ENCODE measurements around the gene ZNF625.
A peak's percentile ranks its signal among the peaks of the same experiment; 100 is the strongest.

Gene ZNF625

DNA sequence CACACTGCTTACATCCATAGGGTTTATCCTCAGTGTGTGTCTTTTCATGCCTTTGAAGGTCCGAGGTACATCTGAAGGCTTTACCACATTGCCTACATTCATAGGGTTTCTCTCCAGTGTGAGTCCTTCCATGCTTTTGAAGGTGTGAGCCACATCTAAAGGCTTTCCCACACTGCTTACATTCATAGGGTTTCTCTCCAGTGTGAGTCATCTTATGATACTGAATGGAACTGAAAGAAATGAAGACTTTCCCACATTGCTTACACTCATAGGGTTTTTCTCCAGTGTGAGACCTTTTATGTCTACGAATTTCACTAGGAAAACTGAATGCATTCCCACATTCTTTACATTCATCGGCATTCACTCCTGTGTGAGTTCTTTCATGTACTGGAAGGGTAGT is 23.5 kb downstream of the ZNF625 start:
- TF ChIP-seq, protein P1, sequence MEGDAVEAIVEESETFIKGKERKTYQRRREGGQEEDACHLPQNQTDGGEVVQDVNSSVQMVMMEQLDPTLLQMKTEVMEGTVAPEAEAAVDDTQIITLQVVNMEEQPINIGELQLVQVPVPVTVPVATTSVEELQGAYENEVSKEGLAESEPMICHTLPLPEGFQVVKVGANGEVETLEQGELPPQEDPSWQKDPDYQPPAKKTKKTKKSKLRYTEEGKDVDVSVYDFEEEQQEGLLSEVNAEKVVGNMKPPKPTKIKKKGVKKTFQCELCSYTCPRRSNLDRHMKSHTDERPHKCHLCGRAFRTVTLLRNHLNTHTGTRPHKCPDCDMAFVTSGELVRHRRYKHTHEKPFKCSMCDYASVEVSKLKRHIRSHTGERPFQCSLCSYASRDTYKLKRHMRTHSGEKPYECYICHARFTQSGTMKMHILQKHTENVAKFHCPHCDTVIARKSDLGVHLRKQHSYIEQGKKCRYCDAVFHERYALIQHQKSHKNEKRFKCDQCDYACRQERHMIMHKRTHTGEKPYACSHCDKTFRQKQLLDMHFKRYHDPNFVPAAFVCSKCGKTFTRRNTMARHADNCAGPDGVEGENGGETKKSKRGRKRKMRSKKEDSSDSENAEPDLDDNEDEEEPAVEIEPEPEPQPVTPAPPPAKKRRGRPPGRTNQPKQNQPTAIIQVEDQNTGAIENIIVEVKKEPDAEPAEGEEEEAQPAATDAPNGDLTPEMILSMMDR (IDR thresholded peaks at IDR 0.05), result no peak
- Histone ChIP-seq H3K27ac (no peak overlapping the region), H3K36me3 (peaks cover 48% of the 10 kb centered on the region), H3K27me3 (no peaks in the 10 kb centered on the region), H3K4me1 (ENCODE audit: control insufficient read depth in 1 of 2, insufficient read depth in 1 of 2, low read depth in 1 of 2, low read length in 1 of 2) (peaks cover 0 to 10% of the 10 kb centered on the region in 2 experiments), H3K9me3 (peaks cover 39% of the 10 kb centered on the region), H3K4me3 (ENCODE audit: low read depth in 1 of 2, low read length in 1 of 2) (no peak overlapping the region)

DNA sequence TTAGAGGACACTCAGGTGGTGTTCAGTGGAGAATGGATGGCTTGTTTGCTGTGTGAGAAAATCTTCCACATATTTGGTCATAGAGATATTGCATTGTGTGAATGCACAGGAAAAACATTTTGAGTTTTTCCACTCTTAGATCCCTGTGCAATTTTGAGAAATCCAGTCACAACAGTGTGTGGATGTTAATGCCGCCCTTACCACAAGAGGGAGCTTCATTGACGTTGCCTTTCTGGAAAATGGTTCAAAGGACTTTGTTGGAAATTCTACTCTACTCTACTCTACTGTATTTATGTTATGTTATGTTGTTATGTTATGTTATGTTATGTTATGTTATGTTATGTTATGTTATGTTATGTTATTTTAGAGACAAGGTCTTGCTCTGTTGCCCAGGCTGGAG is 29.8 kb downstream of the ZNF625 start:
- H3K36me3 ChIP-seq, result no peaks in the 10 kb centered on the region
- no peak overlapping the region for H3K27ac ChIP-seq
- H3K4me1 ChIP-seq (ENCODE audit: control insufficient read depth in 1 of 2, insufficient read depth in 1 of 2, low read depth in 1 of 2, low read length in 1 of 2), result peaks cover 0 to 11% of the 10 kb centered on the region in 2 experiments
- no peak overlapping the region for H3K4me3 ChIP-seq (ENCODE audit: low read depth in 1 of 2, low read length in 1 of 2)
- TF ChIP-seq, protein P1 (IDR thresholded peaks at IDR 0.05), result peak; percentile 27
- peaks cover 12% of the 10 kb centered on the region for H3K9me3 ChIP-seq
- no peaks in the 10 kb centered on the region for H3K27me3 ChIP-seq

DNA sequence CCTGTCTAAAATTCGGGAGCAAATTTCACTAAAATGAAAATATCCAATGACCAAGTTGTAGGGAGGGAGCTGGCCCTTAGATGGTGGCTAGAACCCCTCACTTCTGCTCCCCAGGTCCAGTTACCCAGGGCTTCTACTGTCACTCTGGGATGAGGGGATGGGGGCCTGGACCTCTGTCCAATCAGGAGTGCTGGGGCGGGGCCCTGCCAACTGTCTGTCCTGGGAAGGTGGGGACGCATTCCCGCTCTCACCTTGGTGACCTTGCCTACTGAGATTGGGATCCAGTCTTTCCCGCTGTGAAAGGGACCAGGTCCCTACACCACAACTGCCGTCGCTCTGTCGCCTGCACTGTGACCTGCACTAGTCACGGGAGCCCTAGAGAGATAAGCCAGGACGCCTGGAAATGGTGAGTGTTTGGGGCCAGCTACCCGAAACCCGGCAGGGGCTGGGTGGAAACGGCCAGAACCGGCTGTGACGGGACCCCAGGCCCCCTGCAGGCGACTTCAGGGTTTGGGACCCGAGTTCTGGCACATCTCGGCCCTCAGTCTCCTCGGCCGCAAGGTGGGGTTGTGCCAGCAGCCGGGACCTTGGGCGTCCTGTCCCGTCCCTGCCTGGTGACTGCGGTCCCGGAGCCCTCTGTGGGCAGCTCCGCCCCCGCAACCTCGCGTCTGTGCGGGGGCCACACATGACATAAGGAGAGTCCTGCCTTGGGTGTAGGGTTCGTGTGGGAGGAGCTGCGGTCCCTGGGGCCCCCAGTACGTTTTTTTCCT is 39.1 kb downstream of the ZNF625 start:
- Histone ChIP-seq H3K27me3 (no peaks in the 10 kb centered on the region), H3K4me1 (ENCODE audit: control insufficient read depth in 1 of 2, insufficient read depth in 1 of 2, low read depth in 1 of 2, low read length in 1 of 2) (no peaks in the 10 kb centered on the region), H3K27ac (no peak overlapping the region), H3K9me3 (peaks cover 8% of the 10 kb centered on the region), H3K4me3 (ENCODE audit: low read depth in 1 of 2, low read length in 1 of 2) (no peak overlapping the region), H3K36me3 (peaks cover 3% of the 10 kb centered on the region)
- TF ChIP-seq, protein P1 (IDR thresholded peaks at IDR 0.05), result no peak

DNA sequence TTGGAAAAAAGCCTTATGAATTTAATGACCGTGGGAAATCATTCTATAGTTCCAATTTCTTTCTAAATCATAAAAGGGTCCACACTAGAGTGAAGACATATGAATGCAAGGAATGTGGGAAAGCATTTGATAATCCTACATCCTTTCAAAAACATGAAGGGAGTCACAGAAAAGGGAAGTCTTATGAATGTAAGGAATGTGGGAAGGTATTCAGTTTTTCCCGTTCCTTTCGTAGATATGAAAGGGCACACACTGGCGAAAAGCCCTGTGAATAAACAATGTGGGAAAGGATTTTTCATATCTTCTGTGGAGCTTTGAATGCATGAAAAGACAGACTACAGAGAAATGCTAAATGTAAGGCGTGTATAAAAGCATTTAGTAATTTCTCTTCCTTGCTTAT is 43.4 kb downstream of the ZNF625 start:
- H3K27ac ChIP-seq, result no peak overlapping the region
- peaks cover 18% of the 10 kb centered on the region for H3K36me3 ChIP-seq
- H3K4me1 ChIP-seq (ENCODE audit: control insufficient read depth in 1 of 2, insufficient read depth in 1 of 2, low read depth in 1 of 2, low read length in 1 of 2), result no peaks in the 10 kb centered on the region
- H3K27me3 ChIP-seq, result no peaks in the 10 kb centered on the region
- no peak overlapping the region for H3K4me3 ChIP-seq (ENCODE audit: low read depth in 1 of 2, low read length in 1 of 2)
- TF ChIP-seq, protein P1 (IDR thresholded peaks at IDR 0.05), result no peak
- H3K9me3 ChIP-seq, result peaks cover 22% of the 10 kb centered on the region

DNA sequence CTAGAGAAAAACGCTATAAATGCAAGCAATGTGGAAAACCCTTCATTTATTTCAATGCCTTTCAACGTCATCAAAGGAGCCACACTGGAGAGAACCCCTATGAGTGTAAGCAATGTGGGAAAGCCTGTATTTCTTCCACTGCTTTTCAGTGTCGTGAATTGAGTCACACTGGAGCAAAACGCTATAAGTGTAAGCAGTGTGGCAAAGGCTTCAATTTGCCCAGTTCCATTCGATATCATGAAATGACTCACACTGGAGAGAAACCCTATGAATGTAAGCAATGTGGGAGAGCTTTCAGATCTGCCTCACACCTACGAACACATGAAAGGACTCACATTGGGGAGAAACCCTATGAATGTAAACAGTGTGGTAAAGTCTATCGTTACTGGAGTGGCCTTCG is 43.8 kb downstream of the ZNF625 start:
- TF ChIP-seq, protein P1 (IDR thresholded peaks at IDR 0.05), result no peak
- Histone ChIP-seq H3K4me1 (ENCODE audit: control insufficient read depth in 1 of 2, insufficient read depth in 1 of 2, low read depth in 1 of 2, low read length in 1 of 2) (no peaks in the 10 kb centered on the region), H3K27ac (no peak overlapping the region), H3K9me3 (peaks cover 22% of the 10 kb centered on the region), H3K4me3 (ENCODE audit: low read depth in 1 of 2, low read length in 1 of 2) (no peak overlapping the region), H3K27me3 (no peaks in the 10 kb centered on the region), H3K36me3 (peaks cover 18% of the 10 kb centered on the region)
